ENCODE measurements around the gene EMILIN1.

EMILIN1 gene

GRCh38 chr2:27133905-27134780, 55.7 kb downstream of the EMILIN1 start, which contains the start of gene PREB:
TSS of gene PREB (minus strand) at chr2:27134636. CDS start at chr2:27134421, 215 bp downstream.
- H3K27ac ChIP-seq: peak within 1 kb of the TSS; percentile 69
- ChIA-PET POLR2A (ENCODE audit: low non-redundant PET) (interaction anchor here (0.5 to 0.7 kb wide), 2 partner anchors 13 to 175 kb away, joined by 3 read pairs; no protein-coding TSS in a partner anchor), CTCF (interaction anchor here (0.6 to 1.4 kb wide), 4 partner anchors 11 to 223 kb away, joined by 3 to 5 read pairs (median 4); partner anchors contain the start of gene ABHD1)

DNA sequence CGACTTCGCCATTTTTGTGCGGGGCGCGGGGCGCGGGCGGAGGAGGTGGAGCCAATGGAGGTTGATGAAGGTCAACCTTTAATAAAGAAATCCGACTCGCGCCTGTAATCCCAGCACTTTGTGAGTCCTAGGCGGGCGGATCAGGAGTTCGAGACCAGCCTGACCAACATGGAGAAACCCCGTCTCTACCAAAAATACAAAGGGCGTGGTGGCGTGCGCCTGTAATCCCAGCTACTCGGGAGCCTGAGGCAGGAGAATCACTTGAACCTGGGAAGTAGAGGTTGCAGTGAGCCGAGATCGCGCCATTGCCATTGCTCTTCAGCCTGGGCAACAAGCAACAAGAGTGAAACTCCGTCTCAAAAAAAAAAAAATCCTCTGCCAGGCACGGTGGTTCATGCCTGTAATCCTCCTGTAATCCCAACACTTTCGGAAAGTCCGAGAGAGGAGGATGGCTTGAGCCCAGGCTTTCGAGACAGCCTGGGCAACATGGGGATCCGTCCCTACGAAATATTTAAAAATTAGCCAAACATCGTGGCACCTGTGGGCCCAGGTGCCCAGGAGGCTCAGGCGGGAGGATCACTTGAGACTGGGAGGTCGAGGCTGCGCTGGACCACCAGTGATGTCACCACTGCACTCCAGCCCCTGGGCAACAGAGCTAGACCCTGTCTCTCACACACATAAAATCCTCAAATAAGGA, 56.5 kb downstream of the EMILIN1 start:
- CTCF ChIA-PET: interaction anchor here (0.6 to 1.4 kb wide), 2 partner anchors 12 to 222 kb away, joined by 3 to 4 read pairs; partner anchors contain the start of gene ABHD1

More at GRCh38 chr2:27133905-27134780, 55.7 kb downstream of the EMILIN1 start, which contains the start of gene PREB:
- DNase-seq (ENCODE audit: low spot score): peak; percentile 97
- TF ChIP-seq CTCF (conservative IDR thresholded peaks at IDR 0.05; ENCODE audit: low read depth): no peak

GRCh38 chr2:27135478-27135955, 57.1 kb downstream of the EMILIN1 start:
- peak overlapping the region; percentile 69; the same call in 1 of the 2 replicates for H3K27ac ChIP-seq
- POLR2A ChIA-PET (ENCODE audit: low non-redundant PET): no interaction called here
- DNase-seq (ENCODE audit: low spot score): no peak
- CTCF ChIA-PET: interaction anchor here (1.4 kb wide), 1 partner anchor 12 kb away, joined by 4 read pairs; the partner anchor contains the start of gene ABHD1
- no peak for TF ChIP-seq CTCF (conservative IDR thresholded peaks at IDR 0.05; ENCODE audit: low read depth)

More for the DNA sequence above, 56.5 kb downstream of the EMILIN1 start:
- TF ChIP-seq CTCF (conservative IDR thresholded peaks at IDR 0.05; ENCODE audit: low read depth): no peak
- POLR2A ChIA-PET (ENCODE audit: low non-redundant PET): interaction anchor here (0.7 kb wide), 1 partner anchor 14 kb away, joined by 3 read pairs; no protein-coding TSS in a partner anchor
- H3K27ac ChIP-seq: peak overlapping the region; percentile 69
- no peak for DNase-seq (ENCODE audit: low spot score)
